HTR-8/SVneo (cell line): ENCODE measurements around the gene URGCP.

Experiments
- DNase-seq: peaks from one replicate; pipeline ENCODE4 v3.0.0; 2011; ENCODE audit warnings: low spot score, mixed read lengths; ENCODE audit not compliant: insufficient read length
- FAIRE-seq: peaks from 2 replicates; lab custom pipeline; 2011; peaks lifted over from hg19 to GRCh38; lab: Jason Lieb, UNC

URGCP gene, protein sequence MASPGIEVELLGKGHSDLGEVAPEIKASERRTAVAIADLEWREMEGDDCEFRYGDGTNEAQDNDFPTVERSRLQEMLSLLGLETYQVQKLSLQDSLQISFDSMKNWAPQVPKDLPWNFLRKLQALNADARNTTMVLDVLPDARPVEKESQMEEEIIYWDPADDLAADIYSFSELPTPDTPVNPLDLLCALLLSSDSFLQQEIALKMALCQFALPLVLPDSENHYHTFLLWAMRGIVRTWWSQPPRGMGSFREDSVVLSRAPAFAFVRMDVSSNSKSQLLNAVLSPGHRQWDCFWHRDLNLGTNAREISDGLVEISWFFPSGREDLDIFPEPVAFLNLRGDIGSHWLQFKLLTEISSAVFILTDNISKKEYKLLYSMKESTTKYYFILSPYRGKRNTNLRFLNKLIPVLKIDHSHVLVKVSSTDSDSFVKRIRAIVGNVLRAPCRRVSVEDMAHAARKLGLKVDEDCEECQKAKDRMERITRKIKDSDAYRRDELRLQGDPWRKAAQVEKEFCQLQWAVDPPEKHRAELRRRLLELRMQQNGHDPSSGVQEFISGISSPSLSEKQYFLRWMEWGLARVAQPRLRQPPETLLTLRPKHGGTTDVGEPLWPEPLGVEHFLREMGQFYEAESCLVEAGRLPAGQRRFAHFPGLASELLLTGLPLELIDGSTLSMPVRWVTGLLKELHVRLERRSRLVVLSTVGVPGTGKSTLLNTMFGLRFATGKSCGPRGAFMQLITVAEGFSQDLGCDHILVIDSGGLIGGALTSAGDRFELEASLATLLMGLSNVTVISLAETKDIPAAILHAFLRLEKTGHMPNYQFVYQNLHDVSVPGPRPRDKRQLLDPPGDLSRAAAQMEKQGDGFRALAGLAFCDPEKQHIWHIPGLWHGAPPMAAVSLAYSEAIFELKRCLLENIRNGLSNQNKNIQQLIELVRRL

DNA sequence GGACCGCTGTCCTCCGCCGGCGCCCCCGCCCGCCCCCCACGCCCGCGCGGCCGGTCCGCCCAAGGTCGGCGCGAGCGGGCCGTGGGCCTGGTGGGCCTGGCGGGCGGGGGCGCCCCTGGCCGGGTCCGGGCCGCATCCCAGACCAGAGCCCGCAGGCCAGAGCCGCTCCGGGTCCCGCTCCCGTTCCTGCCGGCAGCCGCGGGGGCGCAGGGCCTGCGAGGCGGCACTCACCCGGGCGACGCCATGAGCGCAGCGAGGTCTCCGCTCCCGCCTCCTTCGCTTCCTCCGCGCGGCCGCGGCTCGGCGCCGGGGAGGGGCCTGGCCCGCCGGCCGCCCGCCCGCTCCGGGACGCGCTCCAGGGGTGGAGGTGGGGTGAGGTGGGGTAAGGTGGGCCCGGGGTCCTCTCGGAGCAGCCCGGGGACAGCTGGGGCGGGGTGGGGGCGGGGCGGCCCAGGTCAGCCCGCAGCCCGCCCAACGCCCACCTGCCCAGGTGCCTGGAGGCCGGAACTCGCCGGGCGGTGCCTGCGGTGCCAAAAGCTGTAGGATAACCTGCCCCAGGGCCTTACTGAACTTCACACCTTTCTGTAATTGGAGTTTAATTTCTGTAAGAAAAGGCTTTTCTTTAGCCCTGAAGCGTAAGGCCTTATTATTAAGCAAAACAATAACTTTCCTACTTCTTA is at the start of gene URGCP:
Gene URGCP, minus strand, starts transcription at position 266 of the 680 bp plus-strand sequence. Its CDS starts 21 bp downstream, at position 245.
- DNase-seq = peak; percentile 61
- FAIRE-seq = no peak

DNA sequence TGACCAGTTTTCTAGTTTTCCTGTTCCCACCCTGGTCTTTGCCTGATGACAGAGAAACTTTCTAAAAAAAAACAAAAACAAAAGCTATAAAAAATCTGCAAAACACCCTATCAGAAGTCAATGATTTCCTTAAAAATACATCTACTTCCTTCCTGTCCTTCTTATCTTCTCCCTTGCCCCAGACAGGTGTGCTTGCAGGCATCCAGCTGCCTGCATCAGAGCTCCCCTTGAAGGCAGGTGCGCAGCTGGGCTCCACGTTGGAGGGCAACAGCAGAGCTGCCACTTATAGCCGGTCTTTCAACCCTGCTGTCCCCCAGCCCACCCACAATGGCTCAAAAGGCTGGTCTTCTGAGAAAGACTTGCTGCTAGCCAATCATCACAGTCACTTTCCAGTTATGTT is 49.6 kb upstream of the URGCP start:
- no peak for FAIRE-seq
- DNase-seq = no peak

- DNase-seq = peak; percentile 67
- peak; percentile 87 for FAIRE-seq
Observed at GRCh38 chr7:43954524-43955228, 48.3 kb upstream of the URGCP start.

DNA sequence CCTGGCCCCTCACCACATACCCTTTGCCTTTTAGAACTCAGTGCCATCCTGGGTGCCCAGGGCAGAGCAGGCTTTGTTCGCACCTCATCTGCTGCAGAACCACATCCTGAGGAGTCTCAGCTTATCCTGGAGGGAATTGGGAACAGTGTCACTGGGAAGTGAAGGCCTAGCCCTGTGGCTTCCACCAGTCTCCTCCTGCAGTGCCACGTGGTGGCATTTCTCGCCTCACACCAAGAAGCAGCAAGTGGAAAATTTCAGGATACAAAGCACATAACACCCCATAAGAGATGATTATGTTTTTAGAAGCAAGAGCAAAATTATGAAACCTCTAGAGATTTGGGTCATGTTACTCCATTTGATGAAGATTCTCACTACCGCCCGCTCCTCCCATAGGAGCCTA is 46.7 kb upstream of the URGCP start:
- no peak for FAIRE-seq
- no peak for DNase-seq

- FAIRE-seq (no peak), DNase-seq (no peak)
Observed at GRCh38 chr7:43952028-43952427, 45.6 kb upstream of the URGCP start.

DNA sequence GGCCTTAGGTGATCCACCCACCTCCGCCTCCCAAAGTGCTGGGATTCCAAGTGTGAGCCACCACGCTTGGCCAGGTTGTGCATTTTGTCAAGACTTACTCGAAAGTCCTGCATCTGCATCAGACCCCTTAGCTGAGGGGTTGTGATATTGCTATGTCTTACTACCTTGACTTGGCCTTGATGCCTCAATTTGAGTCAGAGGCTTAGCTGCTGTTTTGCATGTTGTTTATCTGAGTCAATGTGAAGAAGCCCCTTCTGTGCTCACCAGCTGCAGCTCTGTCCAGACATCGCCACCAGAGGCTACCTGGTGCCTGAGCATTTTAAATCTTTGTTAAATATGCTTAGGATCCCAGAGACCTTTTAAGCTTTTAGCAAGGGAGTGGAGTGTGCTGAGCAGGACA is 37.9 kb upstream of the URGCP start:
- DNase-seq (no peak), FAIRE-seq (no peak)

DNA sequence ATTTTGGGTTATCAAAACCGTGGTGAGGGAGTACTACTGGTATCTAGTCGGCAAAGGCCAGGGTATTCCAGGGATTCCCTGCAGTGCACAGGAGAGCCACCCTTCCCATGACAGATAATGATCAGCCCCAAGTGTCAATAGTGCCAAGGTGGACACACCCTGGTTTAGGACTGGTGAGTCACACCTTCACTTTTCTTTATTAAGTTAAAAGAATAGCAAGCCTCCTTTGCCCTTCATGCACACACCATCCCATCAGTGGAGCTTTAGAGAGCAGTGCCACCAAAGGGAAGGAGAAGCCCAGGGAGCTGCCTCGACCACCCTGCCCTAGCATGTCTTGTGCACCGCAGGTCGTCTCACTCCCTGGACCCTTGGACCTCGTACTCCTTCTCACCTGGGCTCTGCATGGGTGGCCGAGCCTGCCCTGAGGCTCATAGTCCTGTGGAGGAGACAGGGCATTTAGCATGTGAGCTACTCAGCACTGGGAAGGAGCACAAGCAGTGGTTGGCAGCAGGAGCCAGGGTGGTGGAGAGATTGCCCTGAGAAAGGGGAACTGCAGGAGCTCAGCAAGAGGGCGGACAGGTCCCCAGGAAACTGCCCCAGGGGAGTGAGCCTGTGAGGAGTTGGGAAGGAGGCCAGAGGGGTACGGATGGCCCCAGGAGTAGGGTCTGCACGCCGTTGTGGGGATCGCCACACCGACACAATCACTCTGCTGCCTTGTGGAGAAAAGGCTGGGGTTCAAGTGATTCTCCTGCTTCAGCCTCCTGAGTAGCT is 37.2 kb upstream of the URGCP start:
- no peak for FAIRE-seq
- DNase-seq = no peak

DNA sequence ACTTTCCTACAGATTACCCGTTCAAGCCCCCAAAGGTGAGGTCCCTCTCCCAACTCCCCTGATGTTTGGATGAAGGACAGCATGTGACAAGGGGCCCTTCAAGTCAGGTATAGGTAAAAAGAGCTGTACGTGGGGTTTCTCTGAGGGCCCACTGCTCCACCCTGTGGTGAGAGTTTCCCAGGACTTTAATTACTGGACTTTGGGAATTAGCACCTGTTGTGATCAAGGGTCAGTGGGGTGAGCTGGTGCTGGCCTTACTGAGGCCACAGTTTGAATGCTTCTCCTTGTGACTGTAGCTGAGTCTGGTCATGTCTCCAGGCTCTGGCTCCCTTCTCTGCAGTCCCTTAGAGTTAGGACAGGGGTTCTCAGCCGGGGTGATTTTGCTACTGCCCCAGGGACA is 36.6 kb upstream of the URGCP start:
- DNase-seq = no peak
- no peak for FAIRE-seq

- FAIRE-seq (no peak), DNase-seq (no peak)
Observed at GRCh38 chr7:43942250-43942649, 35.9 kb upstream of the URGCP start.

GRCh38 chr7:43938892-43939482 is 32.6 kb upstream of the URGCP start:
- DNase-seq = no peak

DNA sequence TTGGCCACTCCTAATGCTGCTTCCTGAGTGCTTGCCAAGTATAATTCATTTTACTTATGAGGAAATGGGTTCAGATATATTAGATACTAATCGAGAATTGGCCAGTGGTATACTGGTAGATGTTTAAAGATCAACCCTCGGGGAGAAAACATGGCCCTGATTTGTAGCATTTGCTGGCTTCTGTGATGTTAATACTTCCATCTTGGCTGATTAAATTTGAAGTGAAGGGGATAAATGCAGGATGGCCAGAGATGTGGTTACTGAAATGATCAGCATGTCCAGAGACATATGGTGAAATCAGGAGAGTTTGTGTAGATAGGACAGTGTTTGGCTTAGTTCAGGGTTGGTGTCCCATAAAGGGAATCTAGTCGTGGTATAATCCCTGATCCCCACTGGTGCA is 31.0 kb upstream of the URGCP start:
- DNase-seq (no peak), FAIRE-seq (no peak)

More at GRCh38 chr7:43938892-43939482, 32.6 kb upstream of the URGCP start:
- no peak for FAIRE-seq

GRCh38 chr7:43933902-43934560 is 27.6 kb upstream of the URGCP start:
- no peak for DNase-seq
- FAIRE-seq = no peak

DNA sequence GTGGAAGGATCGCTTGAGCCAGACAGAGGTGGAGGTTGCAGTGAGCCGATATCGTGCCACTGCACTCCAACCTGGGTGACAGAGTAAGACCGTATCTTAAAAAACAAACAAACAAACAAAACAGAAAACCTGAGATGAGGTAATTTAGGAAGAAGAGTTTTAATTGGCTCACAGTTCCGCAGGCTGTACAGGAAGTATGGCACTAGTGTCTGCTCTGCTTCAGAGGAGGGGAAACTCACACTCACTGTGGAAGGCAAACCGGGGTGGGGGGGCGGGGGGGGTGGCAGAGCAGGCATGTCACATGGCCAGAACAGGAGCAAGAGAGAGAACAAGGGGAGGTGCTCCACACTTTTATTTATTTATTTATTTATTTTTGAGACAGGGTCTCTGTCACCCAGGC is 24.9 kb upstream of the URGCP start:
- DNase-seq (no peak), FAIRE-seq (no peak)

DNA sequence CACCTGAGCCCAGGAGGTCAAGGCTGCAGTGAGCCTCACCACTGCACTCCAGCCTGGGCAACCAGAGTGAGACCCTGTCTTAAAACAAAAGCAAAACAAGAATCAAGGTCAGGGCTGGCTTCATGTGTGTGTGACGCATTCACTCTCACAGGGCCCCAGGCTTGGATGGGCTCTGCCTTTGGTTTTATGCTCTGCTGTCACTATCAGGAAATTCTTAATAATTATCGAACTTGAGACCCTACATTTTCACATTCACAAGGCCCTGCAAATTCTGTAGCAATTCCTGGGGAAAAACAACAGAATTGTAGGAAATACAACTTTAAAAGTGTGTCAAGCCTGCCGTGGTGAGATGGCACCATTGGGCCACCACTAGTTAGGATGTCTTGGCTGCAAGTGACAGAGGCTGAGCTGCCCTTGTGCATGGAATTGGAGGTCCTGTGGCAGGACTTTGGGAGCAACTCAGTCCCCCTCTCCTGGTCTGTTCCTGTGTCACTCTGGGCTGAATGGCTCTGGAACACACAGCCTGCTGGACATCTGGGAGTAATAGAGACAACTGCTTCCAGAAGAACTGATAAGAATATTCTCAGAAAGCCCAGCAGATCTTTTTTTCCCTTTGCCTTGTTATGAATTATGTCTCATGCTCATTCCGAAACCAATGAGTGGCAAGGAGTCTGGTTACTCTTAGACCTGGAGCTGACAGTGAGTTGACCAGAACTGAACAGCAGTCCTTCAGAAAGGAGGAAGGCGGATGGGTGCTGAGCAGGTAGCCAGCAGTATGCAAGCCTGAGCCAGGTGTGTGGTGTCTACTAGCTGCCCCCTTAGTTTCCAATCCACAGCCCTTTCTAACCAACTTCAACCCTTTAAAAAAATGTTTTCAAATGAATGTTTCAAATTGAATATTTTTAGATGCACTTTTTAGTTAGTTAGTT is 23.4 kb upstream of the URGCP start:
- DNase-seq = no peak
- FAIRE-seq = no peak

DNA sequence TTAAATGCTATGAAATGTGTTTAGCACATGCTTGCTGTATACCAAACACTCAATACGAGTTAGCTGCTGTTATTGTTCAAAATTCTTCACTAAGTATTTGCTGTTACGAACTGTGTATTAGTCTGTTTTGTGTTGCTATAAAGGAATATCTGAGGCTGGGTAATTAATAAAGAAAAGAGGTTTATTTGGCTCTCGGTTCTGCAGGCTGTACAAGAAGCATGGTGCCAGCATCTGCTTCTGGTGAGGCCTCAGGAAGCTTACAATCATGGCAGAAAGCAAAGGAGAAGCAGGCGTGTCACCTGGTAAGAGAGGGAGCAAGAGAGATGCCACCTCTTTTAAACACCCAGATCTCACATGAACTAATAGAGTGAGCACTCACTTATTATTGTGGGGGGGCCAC is 21.4 kb upstream of the URGCP start:
- FAIRE-seq (no peak), DNase-seq (no peak)

GRCh38 chr7:43926798-43927123 is 20.4 kb upstream of the URGCP start:
- no peak for DNase-seq
- no peak for FAIRE-seq

- peak; percentile 87 for DNase-seq
- FAIRE-seq = no peak
Observed at GRCh38 chr7:43925984-43926797, 19.8 kb upstream of the URGCP start, which contains the start of gene UBE2D4. UBE2D4 (plus strand) TSS chr7:43926436; CDS start chr7:43926533, 97 bp downstream.
